T-helper 1 cell treated with Interleukin-12 subunit alpha and Interleukin-12 subunit beta and Interleukin-4 antibody, amounts not matched to agents 30 ng/mL and 1 ng/mL, for 36 hours (primary cell): ENCODE results near the gene CKAP4. TPM values are rescaled to one million over a fixed set of nuclear protein-coding genes. Genes with fewer than 3 reads are reported as not detected.

Experiments used
- intact Hi-C: fragments of 100-400 bp; cut with micrococcal nuclease; formaldehyde crosslinking; loops from one replicate; pipeline ENCODE4 v1.15.1; 2024
- total RNA-seq: library from RNA; stranded (reverse); gene quantifications from 2 replicates; pipeline ENCODE4 v1.2.3, GENCODE V29; 2022

Gene CKAP4
- total RNA-seq, 1 donor from 2014 or later: 4.0 TPM

DNA sequence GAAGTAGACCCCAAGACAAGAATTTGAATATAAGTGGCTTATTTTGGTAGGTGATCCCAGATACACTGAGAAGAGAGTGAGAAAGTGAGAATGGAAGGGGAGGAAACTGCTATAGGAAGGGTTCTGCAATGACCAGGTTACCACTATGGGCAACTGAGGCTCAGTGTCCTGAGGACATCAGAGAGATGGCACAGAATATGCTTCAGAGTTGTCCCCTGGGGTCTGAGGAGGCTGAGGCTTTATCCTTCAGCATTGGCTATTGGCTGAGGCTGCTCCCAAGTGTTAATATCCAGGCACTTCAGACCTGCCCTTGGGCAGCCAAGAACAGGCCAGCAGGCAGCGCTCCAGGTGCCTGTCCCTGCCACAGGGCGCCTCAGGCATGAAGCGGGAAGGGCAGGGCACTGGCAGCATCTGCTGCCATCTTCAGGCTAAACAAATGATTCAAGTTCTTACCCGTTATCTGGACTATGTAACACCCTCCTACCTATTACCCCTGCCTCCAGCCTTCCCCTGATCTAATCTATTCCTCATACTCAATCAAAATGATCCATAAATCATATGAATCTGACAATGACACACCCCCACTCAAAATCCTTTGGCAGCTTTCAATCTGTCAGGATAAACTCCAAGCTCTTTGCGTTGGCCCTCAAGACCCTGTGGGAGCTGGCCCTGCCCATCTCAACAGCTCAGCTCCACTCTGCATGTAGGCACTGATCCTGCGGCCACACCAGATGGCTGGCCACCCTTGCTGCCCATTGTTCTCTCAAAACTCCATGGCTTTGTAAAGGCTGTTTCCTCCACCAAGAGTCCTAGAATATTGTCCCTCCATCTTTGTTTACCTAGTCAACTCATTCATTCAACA lies 42.4 kb downstream of the CKAP4 start:
- intact Hi-C loops: no loop called here

DNA sequence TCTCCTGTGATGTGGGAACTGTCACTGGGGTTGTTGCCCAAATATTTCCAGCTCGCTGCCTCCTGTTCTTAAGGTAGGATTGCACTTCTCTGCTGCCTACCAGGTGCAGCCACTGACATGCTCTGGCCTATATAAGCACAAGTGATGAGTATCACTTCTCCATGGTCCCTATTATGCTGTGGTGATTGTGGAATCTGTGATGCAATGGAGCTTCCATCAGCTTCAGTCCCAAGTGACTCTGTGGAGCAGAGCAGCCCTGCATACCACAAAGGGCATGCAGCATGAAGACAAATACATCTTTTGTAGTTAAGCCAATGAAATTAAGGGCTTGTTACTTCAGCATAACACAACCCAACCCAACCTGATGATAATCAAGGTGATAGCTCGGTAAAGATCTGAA lies 43.5 kb downstream of the CKAP4 start:
- intact Hi-C loops: no loop called here

DNA sequence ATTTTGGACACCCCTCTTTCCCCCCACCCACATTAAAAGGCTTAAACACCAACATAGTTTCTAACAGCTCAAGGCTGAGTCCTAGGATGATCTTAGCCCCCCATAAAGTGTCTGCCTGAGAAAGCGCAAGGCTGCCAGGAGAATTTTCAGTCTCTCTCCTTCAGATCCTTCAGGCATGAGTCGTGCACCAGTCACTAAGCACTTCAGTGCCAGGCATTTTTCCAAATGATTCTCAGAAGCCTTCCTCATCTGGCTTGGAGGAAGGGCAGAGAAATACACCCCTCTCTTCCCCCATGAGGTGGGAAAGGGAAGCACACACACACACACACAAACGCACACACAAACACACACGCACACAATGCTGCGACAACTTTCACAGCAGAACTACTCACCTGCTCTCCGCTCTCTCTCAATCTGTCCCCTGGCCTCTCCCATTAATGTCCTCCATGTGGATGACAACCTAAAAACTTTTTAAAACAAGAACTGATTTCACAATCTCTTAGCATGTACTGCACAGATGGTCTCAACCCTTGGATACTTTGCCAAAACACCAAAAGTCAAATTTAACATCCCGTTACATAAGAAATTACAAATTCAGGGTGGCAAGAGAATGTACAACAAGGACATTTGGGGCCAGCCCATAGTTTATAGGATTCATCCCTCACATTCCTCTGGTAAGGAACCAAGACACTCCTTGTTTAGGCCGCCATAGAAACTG lies 49.8 kb downstream of the CKAP4 start:
- intact Hi-C loops: no loop called here

DNA sequence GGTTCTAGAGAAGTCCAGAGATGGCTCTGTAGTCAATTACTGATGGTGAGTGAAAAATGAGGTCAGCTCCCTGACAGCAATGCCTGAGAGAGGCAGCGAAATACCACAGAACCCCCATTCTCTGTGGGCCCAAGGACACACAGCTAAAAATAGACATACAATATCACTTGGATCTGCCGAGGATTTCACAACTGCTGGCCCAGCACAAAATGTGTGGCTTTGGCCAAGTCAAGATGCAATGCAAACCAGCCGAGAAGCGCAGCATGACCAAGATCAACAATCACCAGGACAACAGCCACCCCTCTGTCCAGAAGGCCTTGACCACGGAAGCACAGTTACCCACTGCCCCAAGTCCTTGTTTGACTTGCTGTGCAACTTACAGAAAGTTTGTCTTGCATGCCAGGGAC lies 52.2 kb downstream of the CKAP4 start:
- intact Hi-C loops: no loop called here

DNA sequence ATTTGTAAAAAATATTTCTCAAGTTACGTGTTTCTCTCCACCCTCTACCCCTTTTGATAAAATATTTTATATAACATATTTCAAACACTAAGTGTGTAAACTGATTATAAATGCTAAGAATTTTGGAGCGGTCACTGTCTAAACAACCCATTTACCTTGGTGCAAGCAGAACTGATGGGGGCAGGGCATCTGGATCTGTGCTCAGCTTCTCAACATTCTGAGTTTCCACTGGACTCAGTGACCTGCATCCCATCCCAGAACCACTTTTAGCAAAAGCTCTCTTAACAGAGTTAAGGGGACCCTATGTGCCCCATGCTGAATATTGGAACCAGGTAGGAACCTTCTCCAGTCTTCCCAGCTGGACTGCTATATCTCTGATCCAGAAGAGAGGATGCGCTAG lies 53.5 kb downstream of the CKAP4 start:
- intact Hi-C loops: no loop called here

DNA sequence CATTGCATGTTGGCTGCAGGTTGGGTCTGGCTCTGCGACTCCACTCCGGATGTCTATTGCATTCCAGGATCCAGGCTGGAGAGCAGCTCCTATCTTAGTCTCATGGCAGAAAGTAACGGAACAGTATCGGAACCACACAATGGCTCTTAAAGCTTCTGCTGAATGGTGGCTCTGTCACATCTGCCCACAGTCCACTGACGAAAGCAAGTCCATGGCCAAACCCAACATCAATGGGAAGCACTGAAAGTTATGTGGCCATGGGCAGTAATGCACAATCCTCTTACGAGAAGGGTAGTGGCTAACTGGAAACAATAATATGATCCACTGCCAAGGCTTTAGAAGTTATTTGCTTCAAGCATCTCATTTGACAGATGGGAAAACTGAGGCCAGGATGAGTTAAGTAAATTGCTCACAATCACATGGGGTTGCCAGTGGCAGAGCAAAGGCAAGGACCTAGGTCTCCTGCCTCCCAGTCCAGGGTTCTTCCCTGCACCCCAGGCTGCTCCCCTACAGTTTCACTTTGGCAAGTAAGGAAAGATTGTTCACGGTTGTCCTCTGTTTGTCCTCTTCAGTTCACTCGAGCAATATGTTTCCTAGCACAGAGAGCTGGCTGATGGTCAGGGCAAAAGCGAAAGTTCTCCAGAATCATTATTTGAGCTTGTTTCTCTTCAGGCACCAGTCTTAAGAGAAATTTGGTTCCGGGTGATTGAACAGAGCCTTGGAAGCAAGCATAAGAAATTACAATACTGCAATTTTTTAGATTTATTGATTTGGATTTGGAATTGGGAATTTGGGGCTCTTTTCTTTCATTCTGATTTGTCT lies 54.2 kb downstream of the CKAP4 start:
- intact Hi-C loops: no loop called here

DNA sequence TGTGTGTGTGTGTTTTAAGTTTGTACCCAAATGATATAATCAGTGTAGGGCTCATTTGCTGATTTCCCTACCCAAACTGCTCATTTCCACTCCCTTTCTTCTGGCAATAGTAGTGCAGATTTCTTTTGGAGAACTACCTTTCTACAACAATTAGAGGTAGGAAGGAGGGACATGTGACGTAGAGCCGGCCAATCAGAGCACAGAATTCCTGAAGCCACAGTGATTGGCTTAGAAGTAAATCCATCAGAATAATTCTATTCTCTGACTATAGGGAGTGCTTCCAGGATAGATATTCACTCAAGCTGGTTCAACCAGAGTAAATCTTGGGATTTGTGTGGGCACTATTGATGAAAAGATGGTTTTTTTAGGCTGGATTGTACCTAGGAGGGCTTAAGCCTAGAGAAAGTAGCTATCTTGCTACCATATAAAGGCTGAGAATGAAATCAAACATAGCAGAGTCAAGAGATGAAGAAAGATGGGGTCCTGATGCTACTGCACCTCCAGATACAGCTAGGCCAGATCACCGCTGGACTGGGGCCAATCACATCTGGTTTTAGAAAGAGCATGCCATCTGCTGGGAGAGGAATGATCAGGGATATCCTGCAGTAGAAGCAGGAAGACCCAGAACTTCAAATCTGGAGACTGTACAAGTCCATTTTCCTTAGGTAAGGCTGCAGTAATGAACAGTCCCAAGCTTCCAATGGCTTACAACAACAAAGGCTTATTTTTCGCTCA lies 55.0 kb downstream of the CKAP4 start:
- intact Hi-C loops: no loop called here

DNA sequence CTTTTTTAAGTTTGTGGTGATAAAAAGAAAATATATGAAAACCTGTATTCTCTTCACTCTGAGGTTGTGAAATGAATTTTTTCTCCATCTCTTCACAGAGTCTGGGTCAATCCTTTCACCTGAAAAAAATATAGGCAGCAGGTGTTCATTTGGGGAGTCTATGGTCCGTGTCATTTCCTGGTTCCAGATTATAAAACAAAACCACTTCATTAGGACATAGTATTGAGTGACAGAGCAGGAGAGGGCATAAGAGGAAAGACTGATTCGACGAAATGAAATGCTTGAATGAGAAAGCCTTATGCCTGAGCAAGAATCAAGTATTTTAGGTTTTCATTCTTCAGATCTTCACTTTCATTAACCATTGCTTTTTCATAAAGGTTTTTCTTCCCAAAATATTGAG lies 57.2 kb downstream of the CKAP4 start:
- intact Hi-C loops: no loop called here

DNA sequence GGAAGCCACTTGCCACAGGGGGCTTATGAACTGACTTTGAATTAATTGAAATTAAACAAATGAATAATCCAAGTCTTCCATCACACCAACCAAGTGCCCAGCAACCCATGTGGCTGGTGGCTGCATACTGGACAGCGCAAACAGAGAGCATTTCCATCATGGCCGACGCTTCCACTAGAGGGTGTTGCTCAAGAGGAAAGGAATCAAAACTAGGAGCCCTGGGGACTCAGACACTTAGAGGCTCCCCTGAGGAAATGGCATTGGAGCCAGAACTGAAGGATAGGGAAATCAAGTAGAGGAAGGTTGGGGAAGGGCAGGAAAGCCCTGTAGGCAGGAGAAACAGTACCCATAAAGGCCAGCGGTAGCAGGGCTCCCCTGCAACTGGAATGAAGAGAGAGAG lies 58.5 kb downstream of the CKAP4 start:
- intact Hi-C loops: no loop called here

DNA sequence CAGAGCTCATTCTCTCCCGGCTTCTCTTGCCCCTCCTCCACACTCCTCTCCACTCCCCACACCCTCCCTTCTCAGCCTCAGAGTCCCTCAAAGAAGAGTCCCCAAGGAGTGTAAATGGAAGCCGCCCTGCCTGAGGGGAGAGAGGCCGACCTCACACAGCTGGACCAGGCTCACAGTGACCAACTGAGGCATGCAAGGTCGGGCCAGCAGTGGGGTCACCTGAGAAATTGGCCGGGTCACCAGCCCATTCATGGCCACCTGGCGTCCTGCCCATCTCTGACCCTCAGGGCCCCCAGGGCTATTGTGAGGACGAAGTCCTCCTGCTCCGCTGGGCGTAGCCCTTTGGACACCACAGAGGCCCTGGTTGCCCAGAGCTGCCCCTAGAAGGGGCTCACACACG lies 59.6 kb downstream of the CKAP4 start:
- intact Hi-C loops: no loop called here

Other genes with a start within 250 kb of the CKAP4 start
- gene NUAK1, start 109.1 kb downstream of the CKAP4 start, total RNA-seq: 0.02 TPM in 1 of 2 replicates, not detected in the other
- gene TCP11L2, start 54.7 kb upstream of the CKAP4 start, total RNA-seq: 19.8 TPM in 2 replicates
- 7.1 and 7.9 TPM in 2 replicates for gene POLR3B, start 109.7 kb upstream of the CKAP4 start, total RNA-seq